Kidney epithelial cell (primary cell): ENCODE results near the gene ZEB1. TPM values are rescaled to one million over a fixed set of nuclear protein-coding genes. Genes with fewer than 3 reads are reported as not detected.

Experiments used
- DNase-seq: peaks from one replicate; pipeline ENCODE4 v3.0.0-alpha.2; 2010; ENCODE audit warnings: low read depth
- H3K27me3 ChIP-seq: 2 replicates; pipeline ENCODE4 v1.6.0; 2011; ENCODE audit warnings: low read length; ENCODE audit not compliant: control insufficient read depth, insufficient read depth
- H3K36me3 ChIP-seq: 2 replicates; pipeline ENCODE4 v1.5.1; 2011; ENCODE audit warnings: low read length; ENCODE audit not compliant: control insufficient read depth, insufficient read depth
- H3K4me3 ChIP-seq: 2 replicates; pipeline ENCODE4 v1.5.1; 2011; ENCODE audit warnings: low read depth, mild to moderate bottlenecking, control low read depth, low read length
- CTCF ChIP-seq: IDR thresholded peaks from 2 replicates; pipeline ENCODE4 v1.5.1; 2011; ENCODE audit warnings: mild to moderate bottlenecking, moderate library complexity, low read length, control low read depth, inconsistent platforms; ENCODE audit not compliant: insufficient read depth, poor library complexity, severe bottlenecking
- total RNA-seq: library from RNA; depleted of rRNA; stranded (reverse); fragments of >200 nt; gene quantifications from 2 replicates; pipeline ENCODE4 v1.2.3, GENCODE V29; 2015

The ZEB1 gene
- total RNA-seq, 1 donor from 2014 or later, result 10.8 TPM

GRCh38 chr10:31466313-31466712 is 147.3 kb downstream of the ZEB1 start:
- Histone ChIP-seq H3K4me3 (no peak overlapping the region), H3K36me3 (no peaks in the 10 kb centered on the region), H3K27me3 (no peaks in the 10 kb centered on the region)
- DNase-seq, result no peak
- no peak for TF ChIP-seq CTCF

GRCh38 chr10:31467791-31468535 is 148.9 kb downstream of the ZEB1 start:
- no peak for DNase-seq
- H3K36me3 ChIP-seq, result no peaks in the 10 kb centered on the region
- peak; percentile 48 for TF ChIP-seq CTCF
- H3K27me3 ChIP-seq, result no peaks in the 10 kb centered on the region
- H3K4me3 ChIP-seq, result no peak overlapping the region

- H3K36me3 ChIP-seq, result no peaks in the 10 kb centered on the region
- H3K4me3 ChIP-seq, result no peak overlapping the region
- H3K27me3 ChIP-seq, result no peaks in the 10 kb centered on the region
- no peak for DNase-seq
- no peak for TF ChIP-seq CTCF
These were observed 149.5 kb downstream of the ZEB1 start for GRCh38 chr10:31468536-31468859.

GRCh38 chr10:31475519-31475918 is 156.5 kb downstream of the ZEB1 start:
- Histone ChIP-seq H3K36me3 (no peaks in the 10 kb centered on the region), H3K4me3 (no peak overlapping the region), H3K27me3 (no peaks in the 10 kb centered on the region)
- no peak for DNase-seq
- TF ChIP-seq CTCF, result no peak

GRCh38 chr10:31476088-31476487 is 157.1 kb downstream of the ZEB1 start:
- Histone ChIP-seq H3K36me3 (no peaks in the 10 kb centered on the region), H3K4me3 (no peak overlapping the region), H3K27me3 (no peaks in the 10 kb centered on the region)
- no peak for TF ChIP-seq CTCF
- DNase-seq, result no peak

GRCh38 chr10:31477584-31477983 is 158.6 kb downstream of the ZEB1 start:
- Histone ChIP-seq H3K4me3 (no peak overlapping the region), H3K27me3 (no peaks in the 10 kb centered on the region), H3K36me3 (no peaks in the 10 kb centered on the region)
- DNase-seq, result no peak
- TF ChIP-seq CTCF, result no peak
